Right lung (tissue), 5 donors: Measurements from ENCODE around the gene PLPPR1. TPM values are rescaled to one million over a fixed set of nuclear protein-coding genes. Genes with fewer than 3 reads are reported as not detected.

Experiments used
- DNase-seq, 2 donors: peaks; one replicate each; pipeline ENCODE4 v3.0.0-alpha.2; 2013
- polyA plus RNA-seq, 5 donors: library from polyadenylated mRNA; unstranded; fragments of 120-200 nt; gene quantifications; one replicate each; pipeline versions ENCODE4 v1.2.1 to v1.2.3, GENCODE V29; 2013; ENCODE audit warnings: inconsistent platforms in 1 of 5, low replicate concordance in 1 of 5; ENCODE audit not compliant: insufficient read length in 5 of 5, insufficient read depth in 1 of 5

Gene PLPPR1
- polyA plus RNA-seq, 5 donors: 18.2 to 24.7 (median 21.6) TPM

- peak in 1 of 2 donors; percentile 12 for DNase-seq
Observed at GRCh38 chr9:101342595-101342994, 314.1 kb downstream of the PLPPR1 start.

- DNase-seq: no peak
Observed at GRCh38 chr9:101350285-101350684, 321.8 kb downstream of the PLPPR1 start.

GRCh38 chr9:101352892-101353463 is 324.5 kb downstream of the PLPPR1 start:
- DNase-seq: no peak

DNA sequence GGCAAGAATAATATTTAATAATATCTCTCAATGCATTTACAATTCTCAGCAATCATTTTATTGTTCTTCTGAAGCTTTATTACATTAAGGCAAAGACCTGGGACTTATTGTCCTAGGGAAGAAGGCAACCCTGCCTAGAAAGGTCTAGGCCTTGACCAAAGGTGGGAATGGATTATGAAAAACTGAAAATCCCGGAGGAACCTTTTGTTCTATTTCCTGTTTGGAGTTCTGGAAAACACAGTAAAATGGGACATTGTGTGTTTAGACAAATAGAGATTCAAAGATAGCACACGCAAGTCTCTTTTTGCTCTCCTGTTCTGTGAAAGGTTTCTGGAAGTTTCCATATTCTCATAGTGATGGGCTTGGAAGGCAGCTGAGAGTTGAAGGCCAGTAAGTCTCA is 325.2 kb downstream of the PLPPR1 start:
- no peak for DNase-seq

DNA sequence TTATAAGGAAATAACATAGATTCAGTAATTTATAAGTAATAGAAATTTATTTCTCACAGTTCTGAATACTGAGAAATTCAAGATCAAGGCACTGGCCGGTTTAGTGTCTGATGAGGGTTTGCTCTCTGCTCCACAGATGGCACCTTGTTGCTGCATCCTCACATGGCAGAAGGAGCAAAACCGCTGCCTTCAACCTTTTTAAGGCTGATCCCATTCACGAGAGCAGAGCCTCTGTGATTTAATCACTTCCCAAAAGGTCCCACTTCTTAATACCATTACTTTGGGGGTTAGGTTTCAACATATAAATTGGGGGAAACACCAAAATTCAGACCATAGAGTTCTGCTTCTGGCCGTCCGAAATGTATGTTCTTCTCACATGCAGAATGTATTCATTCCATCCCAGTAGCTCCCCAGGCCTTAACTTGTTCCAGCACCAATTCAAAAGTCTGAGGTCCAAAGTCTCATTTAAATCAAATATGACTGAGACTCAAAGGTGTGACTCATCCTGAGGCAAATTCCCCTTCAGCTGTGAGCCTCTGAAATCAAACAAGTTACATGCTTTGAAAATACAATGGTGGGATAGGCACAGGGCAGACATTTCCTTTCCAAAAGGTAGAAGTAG is 325.7 kb downstream of the PLPPR1 start:
- no peak for DNase-seq

GRCh38 chr9:101354765-101355708 is 326.5 kb downstream of the PLPPR1 start:
- DNase-seq: no peak

DNA sequence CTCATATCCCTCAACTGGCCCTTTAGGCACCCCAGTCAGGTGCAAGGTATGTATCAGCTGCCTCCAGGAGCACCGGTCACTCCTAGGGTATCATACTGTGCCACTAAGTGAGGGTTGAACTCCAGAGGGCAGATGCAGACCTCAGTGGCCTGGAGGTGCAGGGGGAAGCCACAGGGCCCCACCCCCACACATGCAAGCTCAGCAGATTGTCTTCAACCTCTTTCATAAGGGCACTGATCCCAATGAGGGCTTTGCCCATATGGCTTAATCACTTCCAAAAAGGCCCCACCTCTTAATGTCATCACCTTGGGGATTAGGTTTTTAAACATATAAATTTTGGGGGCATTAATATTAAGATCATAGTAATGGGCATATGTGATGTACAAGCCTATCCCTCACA is 328.1 kb downstream of the PLPPR1 start:
- no peak for DNase-seq

- no peak for DNase-seq
Observed at GRCh38 chr9:101359679-101360078, 331.2 kb downstream of the PLPPR1 start.

- DNase-seq: no peak
Observed at GRCh38 chr9:101360647-101361046, 332.1 kb downstream of the PLPPR1 start.

DNA sequence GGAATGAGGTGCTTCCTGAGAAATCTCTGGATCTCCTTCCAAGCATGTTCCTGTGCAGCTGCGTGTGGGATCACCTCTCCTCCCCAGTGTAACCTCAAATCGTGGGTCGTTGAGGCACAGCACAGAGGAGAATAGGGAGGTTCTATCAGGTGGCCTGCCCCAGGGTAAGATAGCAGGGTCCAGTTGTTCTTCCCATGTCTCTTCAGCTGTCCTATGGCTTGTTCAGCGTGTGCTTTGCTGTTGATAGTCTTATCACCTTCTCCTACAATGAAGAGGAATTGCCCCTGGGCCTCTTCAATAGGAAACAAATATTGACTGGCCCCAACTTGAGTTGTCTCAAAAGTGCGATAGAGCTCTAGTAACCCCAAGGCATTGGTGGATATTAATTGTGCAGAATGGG is 333.9 kb downstream of the PLPPR1 start:
- DNase-seq: no peak

DNA sequence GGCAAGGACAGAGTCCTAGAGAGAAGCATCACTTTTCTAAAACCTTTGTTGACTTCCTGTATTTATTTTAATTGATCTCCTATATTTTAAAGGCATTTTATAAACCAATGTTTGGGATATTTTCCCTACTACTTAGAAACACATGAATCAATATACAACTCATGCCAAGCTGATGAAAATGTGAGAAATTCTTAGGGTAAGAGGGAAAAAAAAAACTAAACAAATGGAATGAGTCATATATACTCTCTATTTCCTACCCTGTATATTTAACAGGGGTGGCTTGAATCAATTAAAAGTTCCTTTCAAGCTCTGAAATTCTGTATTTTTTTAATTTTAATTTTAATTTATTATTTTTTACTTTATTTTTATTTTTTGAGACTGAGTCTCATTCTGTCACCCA is 336.7 kb downstream of the PLPPR1 start:
- DNase-seq: no peak

- DNase-seq: no peak
Observed at GRCh38 chr9:101366038-101366756, 337.7 kb downstream of the PLPPR1 start.

DNA sequence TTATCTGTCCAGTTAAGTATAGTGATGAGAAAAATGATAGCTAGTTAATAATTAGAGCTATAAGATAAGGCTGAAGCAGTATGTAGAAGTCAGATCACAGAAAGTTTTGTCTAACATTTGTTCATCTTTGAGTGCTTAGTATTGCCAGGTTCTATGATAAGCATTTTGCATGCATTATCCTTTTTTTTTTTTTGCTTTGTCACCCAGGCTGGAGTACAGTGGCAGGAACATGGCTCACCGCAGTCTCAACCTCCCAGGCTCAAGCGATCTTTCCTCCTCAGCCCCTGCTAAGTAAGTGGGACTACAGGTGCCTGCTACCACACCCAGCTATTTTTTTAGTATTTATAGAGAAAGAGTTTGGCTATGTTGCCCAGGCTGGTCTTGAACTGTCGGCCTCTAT is 338.8 kb downstream of the PLPPR1 start:
- no peak for DNase-seq

- no peak for DNase-seq
Observed at GRCh38 chr9:101369286-101369685, 340.8 kb downstream of the PLPPR1 start.

DNA sequence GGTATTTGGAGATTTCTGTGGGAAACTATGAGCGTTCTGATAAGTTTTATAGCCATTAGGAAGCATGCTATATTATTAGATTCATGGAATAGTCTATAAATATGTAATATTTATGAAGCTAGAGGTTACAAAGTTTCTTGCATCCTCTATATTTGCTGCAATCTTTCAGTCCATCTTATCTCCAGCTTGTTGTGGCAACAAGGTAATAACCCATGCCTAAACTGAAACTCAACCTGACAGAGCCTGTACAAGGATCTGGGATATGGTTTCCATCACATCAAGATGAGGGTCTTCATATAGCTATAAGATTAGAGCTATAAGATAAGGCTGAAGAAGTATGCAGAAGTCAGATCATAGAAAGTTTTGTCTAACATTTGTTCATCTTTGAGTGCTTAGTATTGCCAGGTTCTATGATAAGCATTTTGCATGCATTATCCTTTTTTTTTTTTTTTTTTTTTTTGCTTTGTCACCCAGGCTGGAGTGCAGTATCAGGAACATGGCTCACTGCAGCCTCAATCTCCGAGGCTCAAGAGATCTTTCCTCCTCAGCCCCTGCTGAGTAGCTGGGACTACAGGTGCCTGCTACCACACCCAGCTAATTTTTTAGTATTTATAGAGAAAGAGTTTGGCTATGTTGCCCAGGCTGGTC is 341.5 kb downstream of the PLPPR1 start:
- DNase-seq: no peak

DNA sequence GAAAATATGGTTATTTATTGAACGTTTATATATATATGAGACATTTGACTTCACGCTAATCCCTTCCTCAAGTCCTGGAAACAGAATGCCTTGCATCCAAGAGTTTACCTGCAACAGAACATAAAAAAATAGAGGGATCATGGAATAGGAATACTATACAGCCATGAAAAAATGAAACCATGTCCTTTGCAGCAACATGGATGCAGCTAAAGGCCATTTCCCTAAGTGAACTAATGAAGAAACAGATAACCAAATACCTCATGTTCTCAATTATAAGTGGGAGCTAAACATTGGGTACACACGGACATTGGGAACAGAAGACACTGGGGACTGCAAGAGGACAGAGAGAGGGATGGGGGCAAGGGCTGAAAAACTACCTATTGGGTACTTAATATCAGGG is 343.3 kb downstream of the PLPPR1 start:
- DNase-seq: no peak

DNA sequence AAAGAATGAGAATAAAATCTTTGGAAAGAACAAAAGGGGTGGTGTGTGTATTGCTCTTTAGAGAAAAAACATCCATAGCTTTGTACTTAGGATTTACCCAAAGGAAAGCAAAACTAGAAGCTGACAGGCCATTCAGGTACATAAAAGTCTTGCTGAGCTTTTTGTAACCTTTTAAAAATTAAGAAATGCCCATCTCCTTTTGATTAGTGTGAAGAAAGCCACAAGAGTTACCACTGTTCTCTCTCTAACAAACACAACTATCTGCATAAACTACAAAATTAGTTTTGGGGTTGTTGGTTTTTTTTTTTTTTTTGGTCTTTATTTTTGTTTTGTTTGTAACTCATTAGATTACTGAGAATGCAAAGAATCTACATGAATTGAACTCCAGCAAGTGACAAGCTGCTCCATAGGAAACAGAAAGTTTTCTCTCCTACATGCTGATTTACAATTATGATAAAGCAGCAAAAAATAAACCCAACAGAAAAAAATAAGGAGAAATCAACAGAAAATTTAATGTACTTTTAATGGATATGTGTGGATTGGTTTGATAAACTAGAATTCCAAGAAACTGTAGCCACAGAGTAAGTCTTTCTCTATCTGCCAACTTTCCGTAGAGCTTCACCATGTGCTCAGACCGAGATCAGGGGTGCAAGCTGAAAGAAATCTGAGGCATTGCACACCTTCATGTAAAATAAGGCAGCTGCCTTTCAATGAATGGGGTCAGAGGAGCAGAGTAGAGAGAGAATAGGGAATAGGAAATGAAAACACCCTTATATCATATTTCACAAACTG is 344.0 kb downstream of the PLPPR1 start:
- DNase-seq: no peak
